GM19455 (cell line): Measurements from ENCODE around the gene DOK7.

ENCODE experiments used
- ATAC-seq: cut with Tn5 transposase; IDR thresholded peaks from one replicate; pipeline ENCODE4 v1.9.1; 2021; ENCODE audit not compliant: unreplicated experiment

DOK7 gene

DNA sequence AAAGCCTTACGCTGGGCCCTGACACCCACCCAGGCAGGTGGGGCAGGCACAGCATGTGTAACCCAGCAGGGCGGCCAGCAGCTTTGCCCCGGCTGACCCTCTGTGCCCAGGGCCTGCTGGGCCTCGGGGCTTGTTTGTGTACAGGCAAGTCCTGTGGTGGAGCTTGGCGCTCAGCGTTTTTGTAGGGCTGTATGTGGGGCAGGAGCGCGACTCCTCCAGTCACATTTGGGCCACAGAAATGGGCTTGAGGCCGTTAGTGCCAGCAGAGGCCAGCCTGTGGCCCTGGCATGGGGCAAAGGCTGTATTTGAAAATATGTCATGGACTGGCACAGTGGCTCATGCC lies 36.0 kb upstream of the DOK7 start:
- ATAC-seq, result no peak

DNA sequence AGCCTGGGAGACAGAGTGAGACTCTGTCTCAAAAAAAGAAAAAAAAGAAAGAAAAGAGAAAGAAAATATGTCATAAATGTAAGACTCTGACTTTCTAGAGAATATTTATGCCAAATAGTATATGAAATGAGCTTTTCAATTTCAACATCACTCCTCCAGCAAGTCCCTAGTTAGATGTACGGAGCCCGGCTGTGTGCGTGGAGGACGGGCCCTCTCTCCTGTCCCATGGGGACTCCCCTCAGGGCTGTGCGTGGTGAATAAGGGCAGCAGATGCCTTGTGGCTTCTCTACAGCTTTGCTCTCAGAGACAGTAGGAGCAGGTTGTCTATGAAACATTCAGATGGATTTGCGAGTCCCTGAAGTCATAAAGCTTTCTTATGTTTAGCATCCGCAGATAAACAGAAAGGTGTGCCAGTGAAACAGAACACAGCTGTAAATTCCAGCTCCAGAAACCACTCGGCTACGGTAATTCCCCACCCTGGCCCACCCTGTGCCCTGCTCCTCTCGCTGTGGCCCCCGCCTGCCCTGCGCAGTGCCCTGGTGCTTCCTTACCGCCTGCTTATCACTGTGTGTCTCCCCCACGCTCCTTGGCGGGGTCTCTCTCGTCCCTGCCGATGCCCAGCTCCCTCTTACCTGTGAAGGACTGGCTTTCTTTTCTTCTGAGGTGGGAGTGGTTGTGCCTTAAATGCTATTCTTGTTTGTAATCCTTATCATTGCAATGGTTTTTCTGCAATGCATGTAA lies 35.2 kb upstream of the DOK7 start:
- no peak for ATAC-seq

DNA sequence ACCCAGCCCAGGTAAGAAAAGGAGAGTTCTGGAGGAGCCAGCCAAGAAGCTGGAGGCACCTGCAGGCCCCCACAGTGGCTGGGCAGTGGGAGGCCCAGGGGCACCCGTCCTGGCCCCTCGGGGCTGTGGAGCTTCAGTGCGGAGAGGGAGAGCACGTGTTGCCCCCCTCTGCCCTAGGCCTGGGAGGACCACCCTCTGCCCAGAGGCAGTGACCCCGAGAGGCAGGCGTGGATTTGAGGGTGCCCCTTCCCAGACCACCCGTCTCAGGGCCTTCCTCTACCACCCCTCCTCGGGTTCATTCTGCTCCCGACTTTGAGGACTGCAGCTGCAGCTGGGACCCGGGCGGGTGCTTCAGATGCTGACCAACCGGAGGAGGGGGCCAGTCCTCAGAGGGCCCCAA lies 33.5 kb upstream of the DOK7 start:
- ATAC-seq, result no peak

- no peak for ATAC-seq
Measured at GRCh38 chr4:3430524-3430923, 32.6 kb upstream of the DOK7 start.

GRCh38 chr4:3431446-3431993 lies 31.6 kb upstream of the DOK7 start:
- no peak for ATAC-seq

GRCh38 chr4:3432381-3432790 lies 30.7 kb upstream of the DOK7 start:
- no peak for ATAC-seq

DNA sequence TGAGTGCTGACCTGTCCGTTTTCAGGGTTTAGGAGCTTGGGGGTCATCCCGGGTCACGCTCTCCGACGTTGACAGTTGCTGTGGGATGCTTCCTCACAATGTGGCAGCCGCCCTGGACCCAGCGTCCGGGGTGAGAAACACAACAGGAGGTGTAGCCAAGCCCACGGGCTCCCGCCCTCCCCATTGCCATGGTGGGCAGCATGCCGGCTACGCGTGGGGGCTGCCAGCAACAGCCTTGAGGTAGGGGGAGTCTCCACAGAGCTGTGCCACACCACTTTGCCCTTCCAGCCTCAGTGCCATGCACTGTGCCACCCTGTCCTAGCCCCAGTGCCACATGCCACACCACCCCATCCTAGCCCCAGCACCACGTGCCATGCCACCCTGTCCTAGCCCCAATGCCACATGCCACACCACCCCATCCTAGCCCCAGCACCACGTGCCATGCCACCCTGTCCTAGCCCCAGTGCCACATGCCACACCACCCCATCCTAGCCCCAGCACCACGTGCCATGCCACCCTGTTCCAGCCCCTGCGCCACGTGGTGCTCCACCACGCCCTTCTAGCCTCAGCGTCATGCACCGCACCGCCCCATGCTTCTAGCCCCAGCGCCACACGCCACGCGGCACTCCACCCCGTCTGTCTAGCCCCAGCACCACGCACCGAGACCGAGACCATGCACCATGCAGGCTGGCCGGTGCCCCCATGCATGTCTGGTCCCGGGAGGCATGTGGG lies 29.8 kb upstream of the DOK7 start:
- ATAC-seq, result no peak

GRCh38 chr4:3434881-3435685 lies 28.0 kb upstream of the DOK7 start:
- no peak for ATAC-seq

GRCh38 chr4:3435686-3435956 lies 27.5 kb upstream of the DOK7 start:
- ATAC-seq, result no peak

GRCh38 chr4:3436048-3436797 lies 26.9 kb upstream of the DOK7 start:
- no peak for ATAC-seq

- ATAC-seq, result no peak
Measured at GRCh38 chr4:3436798-3437581, 26.1 kb upstream of the DOK7 start.

- ATAC-seq, result no peak
Measured at GRCh38 chr4:3437582-3437936, 25.5 kb upstream of the DOK7 start.

- no peak for ATAC-seq
Measured at GRCh38 chr4:3437998-3438846, 24.9 kb upstream of the DOK7 start.

DNA sequence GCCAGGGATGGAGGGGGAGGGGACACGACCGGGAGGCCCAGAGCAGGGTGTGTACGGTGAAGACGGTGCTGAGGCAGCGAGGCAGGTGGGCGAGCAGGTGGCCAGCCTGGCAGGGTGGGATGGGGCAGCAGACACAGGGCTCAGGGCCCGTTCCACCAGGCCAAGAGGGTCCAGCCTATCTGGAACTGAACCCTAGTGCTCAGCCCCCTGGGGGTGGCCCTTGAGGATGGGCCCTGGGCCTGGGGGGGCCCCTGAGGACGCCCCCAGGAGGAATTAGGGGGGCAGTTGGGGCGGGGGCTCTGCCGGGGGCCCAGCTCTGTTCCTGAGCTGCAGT lies 24.3 kb upstream of the DOK7 start:
- no peak for ATAC-seq

DNA sequence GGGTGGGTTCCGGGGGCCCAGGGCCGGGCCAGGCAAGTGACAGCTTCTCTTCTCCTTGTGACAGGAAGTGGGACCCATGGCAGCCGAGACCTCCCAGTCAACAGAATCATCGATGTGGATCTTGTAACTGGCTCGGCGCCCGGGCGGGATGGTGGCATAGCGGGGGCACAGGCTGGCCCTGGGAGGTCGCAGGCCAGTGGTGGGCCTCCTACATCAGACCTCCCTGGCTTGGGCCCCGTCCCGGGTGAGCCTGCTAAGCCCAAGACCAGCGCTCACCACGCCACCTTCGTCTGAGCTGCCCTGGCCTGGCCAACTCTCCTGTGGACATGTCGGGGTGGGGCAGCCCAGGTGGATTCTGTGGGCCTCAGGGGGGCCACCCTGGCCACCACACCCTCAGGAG lies 23.7 kb upstream of the DOK7 start:
- ATAC-seq, result no peak

GRCh38 chr4:3440011-3440410 lies 23.1 kb upstream of the DOK7 start:
- ATAC-seq, result no peak

DNA sequence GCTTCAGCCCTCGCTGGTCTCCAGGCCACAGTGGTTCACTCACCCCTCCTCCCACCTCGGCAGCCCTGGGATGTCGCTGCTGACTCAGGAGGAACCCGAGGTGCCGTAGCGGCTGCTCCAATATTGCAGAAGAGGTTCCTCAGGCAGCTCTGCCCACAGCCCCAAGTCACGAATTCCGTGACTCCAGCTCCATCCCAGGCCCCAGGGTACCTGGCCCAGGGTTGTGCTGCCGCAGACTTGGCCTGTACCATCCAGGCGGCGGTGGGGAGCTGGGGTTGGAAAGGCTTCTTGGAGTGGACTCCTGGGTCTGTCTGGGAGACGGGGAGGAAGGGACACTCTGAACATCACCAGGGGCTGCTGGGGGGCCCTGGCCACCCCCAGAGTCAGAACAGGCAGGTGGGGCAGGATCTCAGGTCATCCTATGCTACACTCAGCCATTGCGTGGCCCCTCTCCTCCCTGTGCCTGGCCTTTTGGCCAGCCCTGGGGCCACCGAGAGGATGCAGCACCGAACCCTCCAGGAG lies 22.1 kb upstream of the DOK7 start:
- ATAC-seq, result no peak

DNA sequence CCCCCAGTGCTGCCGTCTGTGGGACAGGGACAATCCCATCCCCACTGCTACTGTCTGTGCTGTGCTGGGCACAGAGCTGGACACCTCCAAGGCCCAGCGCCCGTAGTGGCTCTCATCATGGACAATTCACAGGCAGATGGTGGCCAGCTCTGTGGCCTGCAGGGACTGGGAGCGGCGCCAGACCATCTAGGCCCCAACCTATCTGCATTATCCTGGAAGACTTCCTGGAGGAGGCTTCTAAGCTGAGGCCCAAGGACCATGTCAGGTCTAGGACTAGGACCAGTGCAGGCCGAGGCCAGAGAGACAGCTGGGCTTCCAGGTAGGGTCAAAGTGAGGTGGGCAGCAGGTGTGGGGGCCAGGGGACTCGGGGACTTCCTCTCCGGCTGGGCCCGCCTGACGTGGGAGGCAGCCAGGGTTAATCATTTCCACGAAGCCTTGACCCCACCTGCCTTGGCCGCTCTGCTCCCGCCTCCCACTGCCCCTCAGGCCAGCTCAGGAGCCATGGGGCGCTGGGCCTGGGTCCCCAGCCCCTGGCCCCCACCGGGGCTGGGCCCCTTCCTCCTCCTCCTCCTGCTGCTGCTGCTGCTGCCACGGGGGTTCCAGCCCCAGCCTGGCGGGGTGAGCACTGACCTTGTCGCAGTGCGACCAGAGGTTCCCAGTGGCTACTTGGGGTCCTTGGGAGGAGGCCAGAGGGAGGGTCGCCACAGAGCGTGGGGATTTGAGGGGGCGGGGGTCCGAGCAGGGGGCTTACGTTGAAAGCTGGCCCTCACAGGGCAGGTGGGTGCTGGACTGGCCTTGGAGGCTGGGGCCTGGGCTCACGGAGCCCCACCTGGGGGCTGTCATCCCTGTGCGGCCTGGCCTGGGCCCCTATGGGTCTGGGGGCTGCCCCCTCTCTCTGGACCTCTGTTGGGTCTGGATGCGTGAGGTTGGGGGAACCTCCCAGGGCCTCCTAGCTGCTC lies 21.3 kb upstream of the DOK7 start, which contains the start of gene HGFAC:
HGFAC (plus strand) TSS at position 468 of the 959 bp plus-strand sequence; CDS start at position 502, 34 bp downstream.
- ATAC-seq, result no peak
